ENCODE measurements around the gene CAMK1D. TPM values are rescaled to one million over a fixed set of nuclear protein-coding genes. Genes with fewer than 3 reads are reported as not detected.

The CAMK1D gene
- total RNA-seq, 4 donors from 2014 or later: 8.8 to 17.8 (median 13.9) TPM

GRCh38 chr10:12788277-12788676 lies 438.9 kb downstream of the CAMK1D start:
- TF ChIP-seq, protein P1, sequence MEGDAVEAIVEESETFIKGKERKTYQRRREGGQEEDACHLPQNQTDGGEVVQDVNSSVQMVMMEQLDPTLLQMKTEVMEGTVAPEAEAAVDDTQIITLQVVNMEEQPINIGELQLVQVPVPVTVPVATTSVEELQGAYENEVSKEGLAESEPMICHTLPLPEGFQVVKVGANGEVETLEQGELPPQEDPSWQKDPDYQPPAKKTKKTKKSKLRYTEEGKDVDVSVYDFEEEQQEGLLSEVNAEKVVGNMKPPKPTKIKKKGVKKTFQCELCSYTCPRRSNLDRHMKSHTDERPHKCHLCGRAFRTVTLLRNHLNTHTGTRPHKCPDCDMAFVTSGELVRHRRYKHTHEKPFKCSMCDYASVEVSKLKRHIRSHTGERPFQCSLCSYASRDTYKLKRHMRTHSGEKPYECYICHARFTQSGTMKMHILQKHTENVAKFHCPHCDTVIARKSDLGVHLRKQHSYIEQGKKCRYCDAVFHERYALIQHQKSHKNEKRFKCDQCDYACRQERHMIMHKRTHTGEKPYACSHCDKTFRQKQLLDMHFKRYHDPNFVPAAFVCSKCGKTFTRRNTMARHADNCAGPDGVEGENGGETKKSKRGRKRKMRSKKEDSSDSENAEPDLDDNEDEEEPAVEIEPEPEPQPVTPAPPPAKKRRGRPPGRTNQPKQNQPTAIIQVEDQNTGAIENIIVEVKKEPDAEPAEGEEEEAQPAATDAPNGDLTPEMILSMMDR (IDR thresholded peaks at IDR 0.05; ENCODE audit: low read depth): no peak

- TF ChIP-seq, protein P1 (IDR thresholded peaks at IDR 0.05; ENCODE audit: low read depth): no peak
Observed at GRCh38 chr10:12790270-12790669, 440.9 kb downstream of the CAMK1D start.

DNA sequence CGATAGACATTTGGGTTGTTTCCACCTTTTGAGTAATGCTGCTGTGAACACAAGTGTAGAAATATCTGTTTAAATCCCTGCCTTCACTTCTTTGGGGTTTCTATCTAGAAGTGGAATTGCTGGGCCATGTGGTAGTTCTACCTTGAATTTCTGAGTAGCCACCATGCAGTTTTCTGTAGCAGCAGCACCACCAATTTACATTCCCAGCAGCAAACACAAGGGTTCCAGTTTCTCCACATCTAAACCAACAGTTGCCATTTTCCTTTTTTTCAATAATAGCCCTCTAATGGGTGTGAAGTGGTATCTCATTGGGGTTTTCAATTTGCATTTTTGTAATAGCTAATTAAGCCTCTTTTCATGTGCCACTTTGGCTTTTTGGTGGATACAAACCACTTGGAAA lies 442.4 kb downstream of the CAMK1D start:
- TF ChIP-seq, protein P1 (IDR thresholded peaks at IDR 0.05; ENCODE audit: low read depth): no peak

DNA sequence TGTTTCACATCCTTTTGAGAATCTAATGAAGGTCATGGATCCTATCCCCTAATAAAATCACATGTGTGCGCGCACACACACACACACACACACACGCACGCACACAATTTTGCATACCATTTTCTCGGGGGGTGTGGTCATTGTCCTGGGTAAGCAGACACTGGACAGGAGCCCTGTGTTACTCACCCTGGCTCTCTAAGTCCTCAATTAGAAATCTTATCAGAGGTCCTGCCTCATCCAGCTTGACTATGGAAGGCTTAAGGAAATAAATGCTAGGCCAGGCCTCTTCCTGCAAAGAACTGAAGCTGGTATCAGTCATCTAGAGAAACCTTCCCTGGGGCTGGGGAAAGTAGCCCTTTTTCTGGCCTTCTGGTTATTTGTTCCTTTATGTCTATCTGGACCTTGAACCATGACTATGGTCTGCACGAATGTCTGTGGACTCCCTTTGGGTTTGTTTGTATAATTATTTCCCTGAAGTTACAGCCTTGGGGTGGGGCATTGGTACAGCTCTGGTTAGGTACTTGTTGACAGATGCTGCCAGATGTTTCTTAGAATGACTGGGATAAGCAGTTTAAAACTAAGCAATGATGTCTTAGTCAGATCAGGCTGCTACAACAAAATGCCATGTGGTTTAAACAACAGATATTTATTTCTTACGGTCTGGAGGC lies 443.7 kb downstream of the CAMK1D start:
- TF ChIP-seq, protein P1 (IDR thresholded peaks at IDR 0.05; ENCODE audit: low read depth): no peak

- TF ChIP-seq, protein P1 (IDR thresholded peaks at IDR 0.05; ENCODE audit: low read depth): no peak
Observed at GRCh38 chr10:12795315-12796110, 446.2 kb downstream of the CAMK1D start.

DNA sequence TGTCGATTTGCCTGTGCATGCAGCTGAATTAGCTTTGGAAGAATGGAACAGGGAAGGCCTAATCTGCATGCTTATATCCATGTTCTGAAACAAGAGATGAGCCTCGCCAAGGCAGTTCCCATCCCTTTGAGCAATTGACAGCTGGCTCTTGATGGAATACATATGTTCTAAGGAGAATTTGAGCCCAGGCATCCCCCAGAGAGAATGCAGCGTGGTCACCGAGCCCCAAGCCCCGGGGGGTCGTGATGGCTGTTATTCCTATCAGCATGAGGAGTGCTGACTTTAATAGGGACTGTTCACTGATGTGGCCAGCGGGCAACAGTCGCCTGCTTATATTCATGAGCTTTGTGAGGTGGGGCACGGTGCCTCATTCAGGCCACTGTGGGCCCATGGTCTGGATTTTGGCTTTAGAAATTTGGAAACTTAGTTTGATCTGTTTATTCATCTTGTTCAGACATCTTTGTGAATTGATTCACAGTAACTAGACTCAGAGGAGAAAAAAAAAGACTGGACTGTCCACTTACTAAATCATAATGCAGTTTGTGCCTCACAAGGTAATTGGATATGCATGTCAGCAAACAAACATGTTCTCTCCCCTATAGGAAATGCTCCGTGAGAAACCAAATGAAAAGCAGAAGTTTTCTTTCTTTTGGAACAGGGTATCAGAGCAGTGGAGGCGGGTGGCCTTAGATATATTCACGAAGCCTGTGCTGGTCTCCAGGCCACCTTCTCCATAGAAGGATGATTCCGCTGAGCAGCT lies 447.2 kb downstream of the CAMK1D start:
- TF ChIP-seq, protein P1 (IDR thresholded peaks at IDR 0.05; ENCODE audit: low read depth): no peak
